ENCODE measurements around the gene CBLC. TPM values are rescaled to one million over a fixed set of nuclear protein-coding genes. Genes with fewer than 3 reads are reported as not detected.
"Not testable (repeated sequence)": the region's sequence is repeated elsewhere in the genome, so short reads cannot be mapped to it uniquely, and the experiment has no call there.

The CBLC gene
- polyA plus RNA-seq, 1 donor: not detected

- no peak for DNase-seq (ENCODE audit: low read depth)
Observed at GRCh38 chr19:44765033-44765948, 12.4 kb upstream of the CBLC start.

GRCh38 chr19:44765949-44766335 is 11.7 kb upstream of the CBLC start:
- DNase-seq (ENCODE audit: low read depth): no peak

GRCh38 chr19:44767295-44768180 is 10.2 kb upstream of the CBLC start:
- DNase-seq (ENCODE audit: low read depth): no peak

GRCh38 chr19:44770550-44771257 is 7.0 kb upstream of the CBLC start:
- no peak for DNase-seq (ENCODE audit: low read depth)

GRCh38 chr19:44772144-44772543 is 5.5 kb upstream of the CBLC start:
- not testable (repeated sequence) for DNase-seq (ENCODE audit: low read depth)

- no peak for DNase-seq (ENCODE audit: low read depth)
Observed at GRCh38 chr19:44772959-44773358, 4.7 kb upstream of the CBLC start.

GRCh38 chr19:44775676-44776240 is 1.9 kb upstream of the CBLC start:
- no peak for DNase-seq (ENCODE audit: low read depth)

- DNase-seq (ENCODE audit: low read depth): no peak
Observed at GRCh38 chr19:44776402-44777096, 1.1 kb upstream of the CBLC start.

- DNase-seq (ENCODE audit: low read depth): no peak
Observed at GRCh38 chr19:44779150-44779549, 1.5 kb downstream of the CBLC start.

- DNase-seq (ENCODE audit: low read depth): not testable (repeated sequence)
Observed at GRCh38 chr19:44781694-44782093, 4.0 kb downstream of the CBLC start.

GRCh38 chr19:44782729-44783128 is 5.0 kb downstream of the CBLC start:
- DNase-seq (ENCODE audit: low read depth): no peak

GRCh38 chr19:44783545-44783944 is 5.9 kb downstream of the CBLC start:
- DNase-seq (ENCODE audit: low read depth): no peak

GRCh38 chr19:44785271-44785670 is 7.6 kb downstream of the CBLC start:
- DNase-seq (ENCODE audit: low read depth): no peak

GRCh38 chr19:44785993-44786392 is 8.3 kb downstream of the CBLC start:
- DNase-seq (ENCODE audit: low read depth): no peak

- DNase-seq (ENCODE audit: low read depth): no peak
Observed at GRCh38 chr19:44788971-44789370, 11.3 kb downstream of the CBLC start.

- no peak for DNase-seq (ENCODE audit: low read depth)
Observed at GRCh38 chr19:44789943-44790483, 12.3 kb downstream of the CBLC start.

- DNase-seq (ENCODE audit: low read depth): no peak
Observed at GRCh38 chr19:44792281-44792680, 14.6 kb downstream of the CBLC start.

- no peak for DNase-seq (ENCODE audit: low read depth)
Observed at GRCh38 chr19:44794610-44795009, 16.9 kb downstream of the CBLC start.

GRCh38 chr19:44795398-44795987 is 17.8 kb downstream of the CBLC start:
- no peak for DNase-seq (ENCODE audit: low read depth)

- DNase-seq (ENCODE audit: low read depth): no peak
Observed at GRCh38 chr19:44796701-44797115, 19.0 kb downstream of the CBLC start.
